OCI-LY7 (cell line): ENCODE results near the gene MBOAT2.

Experiments
- EZH2phosphoT487 ChIP-seq: fragments of 200-600 bp; sonication (generic); IDR thresholded peaks from 2 replicates; pipeline ENCODE4 v1.6.1; 2018; ENCODE audit warnings: low read depth, borderline replicate concordance, mild to moderate bottlenecking, mixed run types, antibody characterized with exemption, low read length, moderate library complexity, mixed read lengths
- TF ChIP-seq, protein P1 (sequence below): fragments of 200-600 bp; sonication (generic); conservative IDR thresholded peaks from 2 replicates; pipeline ENCODE4 v1.5.1; 2014; ENCODE audit warnings: mild to moderate bottlenecking, antibody characterized with exemption, low read length, moderate library complexity, mixed read lengths

- TF ChIP-seq, protein P1, sequence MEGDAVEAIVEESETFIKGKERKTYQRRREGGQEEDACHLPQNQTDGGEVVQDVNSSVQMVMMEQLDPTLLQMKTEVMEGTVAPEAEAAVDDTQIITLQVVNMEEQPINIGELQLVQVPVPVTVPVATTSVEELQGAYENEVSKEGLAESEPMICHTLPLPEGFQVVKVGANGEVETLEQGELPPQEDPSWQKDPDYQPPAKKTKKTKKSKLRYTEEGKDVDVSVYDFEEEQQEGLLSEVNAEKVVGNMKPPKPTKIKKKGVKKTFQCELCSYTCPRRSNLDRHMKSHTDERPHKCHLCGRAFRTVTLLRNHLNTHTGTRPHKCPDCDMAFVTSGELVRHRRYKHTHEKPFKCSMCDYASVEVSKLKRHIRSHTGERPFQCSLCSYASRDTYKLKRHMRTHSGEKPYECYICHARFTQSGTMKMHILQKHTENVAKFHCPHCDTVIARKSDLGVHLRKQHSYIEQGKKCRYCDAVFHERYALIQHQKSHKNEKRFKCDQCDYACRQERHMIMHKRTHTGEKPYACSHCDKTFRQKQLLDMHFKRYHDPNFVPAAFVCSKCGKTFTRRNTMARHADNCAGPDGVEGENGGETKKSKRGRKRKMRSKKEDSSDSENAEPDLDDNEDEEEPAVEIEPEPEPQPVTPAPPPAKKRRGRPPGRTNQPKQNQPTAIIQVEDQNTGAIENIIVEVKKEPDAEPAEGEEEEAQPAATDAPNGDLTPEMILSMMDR: no peak
- no peak for TF ChIP-seq EZH2phosphoT487
These were observed 184.3 kb downstream of the MBOAT2 start for GRCh38 chr2:8819194-8819593.
